ENCODE measurements around the gene SLC38A3. TPM values are rescaled to one million over a fixed set of nuclear protein-coding genes. Genes with fewer than 3 reads are reported as not detected.

The SLC38A3 gene
- total RNA-seq, 4 donors from 2014 or later: not detected

- no peak for TF ChIP-seq CTCF (IDR thresholded peaks at IDR 0.05; ENCODE audit: low read depth)
Measured at GRCh38 chr3:50243543-50243895, 38.4 kb downstream of the SLC38A3 start.

- no peak for TF ChIP-seq CTCF (IDR thresholded peaks at IDR 0.05; ENCODE audit: low read depth)
Measured at GRCh38 chr3:50245251-50245745, 40.2 kb downstream of the SLC38A3 start.

GRCh38 chr3:50245831-50246516, 40.9 kb downstream of the SLC38A3 start:
- no peak for TF ChIP-seq CTCF (IDR thresholded peaks at IDR 0.05; ENCODE audit: low read depth)

DNA sequence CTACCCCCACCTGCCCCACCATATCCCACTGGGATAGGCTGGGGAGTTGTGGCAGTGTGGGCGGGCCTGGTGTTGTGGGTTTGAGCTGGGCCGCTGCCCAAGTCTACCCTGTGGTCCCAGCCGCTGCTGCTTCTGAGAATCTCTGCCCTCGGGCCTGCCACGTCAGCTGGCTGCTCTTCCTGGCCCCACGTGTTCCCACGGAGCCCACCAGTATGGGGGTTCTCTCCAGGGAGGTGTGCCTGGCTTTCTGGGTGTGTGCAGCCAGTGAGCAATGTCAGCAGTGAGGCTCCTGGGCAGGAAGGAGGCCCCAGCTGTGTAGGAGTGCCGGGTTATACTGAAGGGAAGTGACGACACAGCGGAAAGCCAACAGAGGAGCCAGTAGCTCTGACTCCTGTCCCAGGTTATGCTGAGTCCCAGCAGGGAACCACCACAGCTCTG, 41.5 kb downstream of the SLC38A3 start:
- no peak for TF ChIP-seq CTCF (IDR thresholded peaks at IDR 0.05; ENCODE audit: low read depth)

- no peak for TF ChIP-seq CTCF (IDR thresholded peaks at IDR 0.05; ENCODE audit: low read depth)
Measured at GRCh38 chr3:50248387-50248786, 43.3 kb downstream of the SLC38A3 start.

DNA sequence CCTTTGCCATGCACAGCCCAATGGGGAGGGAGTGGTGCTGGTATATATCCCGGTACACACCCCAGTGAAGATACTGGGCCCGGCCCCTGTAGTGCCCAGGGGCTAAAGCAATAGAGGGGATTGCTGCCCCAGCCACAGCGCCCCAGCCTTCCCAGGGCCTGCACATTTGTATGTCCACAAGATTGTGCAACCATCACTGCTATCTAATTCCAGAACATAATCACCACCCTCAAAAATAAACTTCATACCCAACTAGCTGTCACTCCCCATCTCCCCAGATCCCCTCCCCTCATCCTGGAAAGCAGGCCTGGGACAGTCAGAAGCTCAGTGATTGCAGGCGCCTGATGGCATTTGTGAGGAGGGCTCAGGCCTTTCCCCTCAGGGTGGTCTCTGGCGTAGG, 44.4 kb downstream of the SLC38A3 start:
- TF ChIP-seq CTCF (IDR thresholded peaks at IDR 0.05; ENCODE audit: low read depth): no peak

- no peak for TF ChIP-seq CTCF (IDR thresholded peaks at IDR 0.05; ENCODE audit: low read depth)
Measured at GRCh38 chr3:50250514-50250913, 45.4 kb downstream of the SLC38A3 start.

Data from subcutaneous adipose tissue (tissue), 4 donors.